Stimulated activated CD8-positive, alpha-beta memory T cell treated with anti-CD3 and anti-CD28 coated beads, Interleukin-12 subunit alpha, Interleukin-12 subunit beta, amount 100 ng/mL, for 24 hours (primary cell): ENCODE measurements around the gene ASTN2.

Experiments used
- DNase-seq: peaks from one replicate; pipeline ENCODE4 v3.0.0-alpha.2; 2020; ENCODE audit errors: extremely low read depth

Gene ASTN2

DNA sequence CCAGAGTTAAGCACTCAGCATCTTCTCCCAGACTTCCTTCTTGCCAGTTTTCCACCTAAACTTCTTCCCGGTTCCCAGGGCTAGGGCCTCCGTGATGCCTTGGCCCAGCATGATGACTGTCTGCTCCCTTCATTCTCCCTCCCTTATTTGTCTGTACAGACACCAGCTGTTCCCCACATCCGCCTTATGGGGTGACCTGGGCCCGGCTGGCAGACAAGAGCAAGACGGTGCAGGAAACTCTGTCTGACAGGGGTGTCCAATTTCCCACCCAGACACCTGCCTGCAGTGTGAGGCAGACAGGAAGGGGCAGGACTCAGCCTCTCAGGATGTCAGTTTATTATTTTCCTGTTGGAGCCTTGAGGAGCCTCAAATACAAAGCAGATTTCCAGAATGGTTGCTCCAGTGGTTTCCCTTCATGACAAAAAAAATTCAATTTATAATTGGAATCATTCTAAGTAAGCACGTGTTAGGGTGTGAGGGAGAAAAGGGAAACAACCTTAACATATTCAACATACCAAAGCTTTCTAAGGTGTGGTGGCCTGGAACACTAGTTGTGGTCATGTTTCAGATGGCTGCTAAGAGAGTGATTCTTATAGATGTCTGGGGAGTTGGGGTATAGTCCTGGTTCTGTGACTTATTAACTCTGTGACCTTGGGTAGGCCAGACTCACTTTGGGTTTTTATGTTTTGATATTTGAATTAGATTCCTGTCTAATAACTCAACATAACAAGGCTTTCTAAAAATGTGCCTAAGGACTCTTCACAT is 1026.7 kb downstream of the ASTN2 start:
- DNase-seq = no peak

DNA sequence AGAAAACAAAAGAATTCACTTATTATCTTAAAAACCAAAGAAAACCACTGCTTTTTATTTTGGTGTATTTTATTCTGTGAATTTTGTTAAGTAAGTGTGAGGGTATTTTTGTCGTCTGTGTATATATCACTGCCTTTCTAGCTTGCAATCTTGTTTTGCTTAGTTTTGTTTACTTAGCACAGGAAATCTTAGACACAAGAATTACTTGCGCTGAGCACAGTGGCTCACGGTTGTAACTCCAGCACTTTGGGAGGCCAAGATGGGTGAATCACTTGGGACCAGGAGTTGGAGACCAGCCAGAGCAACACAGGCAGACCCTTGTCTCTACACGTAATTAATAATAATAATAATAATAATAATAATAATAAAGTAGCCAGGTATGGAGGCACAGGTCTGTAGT is 1030.9 kb downstream of the ASTN2 start:
- no peak for DNase-seq

DNA sequence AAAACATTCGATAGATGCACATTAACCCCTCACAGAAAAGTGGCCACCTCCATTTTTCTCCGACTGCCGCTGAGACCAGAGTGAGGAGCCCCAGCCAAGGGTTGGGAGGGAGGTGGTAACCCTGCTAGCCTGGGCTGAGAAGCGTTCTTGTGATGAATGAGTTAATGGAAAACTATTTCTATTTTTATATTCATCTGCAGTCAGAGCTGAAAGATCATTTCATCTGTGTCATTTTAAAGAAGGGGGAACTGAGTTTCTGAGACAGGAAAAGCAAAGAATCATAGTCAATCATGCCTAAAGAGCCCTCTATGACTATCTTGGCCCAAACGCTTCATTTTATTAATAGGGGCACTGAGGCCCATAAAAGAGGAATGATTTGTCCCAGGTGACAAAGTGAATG is 1031.7 kb downstream of the ASTN2 start:
- no peak for DNase-seq

DNA sequence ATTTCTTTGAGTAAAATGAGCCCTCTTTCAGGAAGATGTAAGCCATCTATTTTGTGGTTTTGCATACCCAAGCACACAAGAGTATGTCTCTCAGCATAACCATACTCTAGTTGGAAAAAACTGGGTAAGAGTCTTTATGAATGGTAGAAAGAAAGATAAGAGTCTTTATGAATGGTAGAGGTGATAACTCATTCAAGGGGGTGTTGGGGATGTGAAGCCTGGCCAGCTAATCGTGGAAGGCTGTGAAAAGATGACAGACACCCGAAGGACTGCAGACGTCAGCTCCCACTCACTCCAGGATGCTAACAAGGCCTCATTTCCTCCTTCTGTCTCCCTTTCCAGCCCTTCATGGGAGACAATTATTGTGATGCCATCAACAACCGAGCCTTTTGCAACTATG is 1032.8 kb downstream of the ASTN2 start:
- no peak for DNase-seq

DNA sequence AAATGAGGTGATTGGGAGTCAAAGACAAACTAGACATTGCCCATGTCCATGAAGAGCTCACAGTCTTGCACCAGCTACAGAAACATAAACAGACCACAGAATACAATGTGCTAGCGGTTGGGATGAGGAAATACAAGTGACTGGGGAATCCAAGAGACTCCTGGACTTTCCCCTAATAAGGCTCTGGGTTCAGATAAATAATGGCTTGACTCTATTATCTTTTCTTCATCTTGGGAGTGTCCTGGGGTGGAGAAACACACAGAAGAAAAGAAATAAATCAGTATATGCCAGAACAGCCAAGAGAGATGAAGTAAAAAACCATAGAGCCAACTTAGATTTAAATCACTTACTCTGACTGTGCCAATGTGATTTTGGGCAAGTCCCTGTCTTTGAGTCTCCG is 1033.5 kb downstream of the ASTN2 start:
- no peak for DNase-seq

DNA sequence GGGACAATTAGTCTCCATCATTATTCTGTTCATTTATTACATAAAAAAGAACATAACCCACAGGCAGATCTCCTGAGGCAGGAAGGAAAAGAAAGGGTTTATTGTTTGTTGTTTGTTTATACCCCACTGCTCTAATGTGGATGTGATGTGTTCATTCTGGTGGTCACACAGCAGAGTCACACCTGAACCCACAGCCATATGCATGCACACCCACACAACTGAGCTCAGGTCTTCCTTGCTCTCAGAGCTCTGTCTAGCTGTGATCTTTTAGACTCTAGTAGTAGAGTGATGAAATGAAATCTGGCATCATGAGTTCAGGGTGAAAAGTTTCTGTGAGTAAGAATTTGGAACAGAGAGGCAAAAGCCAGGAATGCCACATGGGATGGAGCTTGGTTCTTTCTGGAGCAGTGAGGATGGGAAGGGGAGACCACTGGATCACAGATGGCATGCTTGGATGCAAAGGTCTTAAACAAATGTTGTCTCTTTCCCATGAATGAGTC is 1034.3 kb downstream of the ASTN2 start:
- no peak for DNase-seq

DNA sequence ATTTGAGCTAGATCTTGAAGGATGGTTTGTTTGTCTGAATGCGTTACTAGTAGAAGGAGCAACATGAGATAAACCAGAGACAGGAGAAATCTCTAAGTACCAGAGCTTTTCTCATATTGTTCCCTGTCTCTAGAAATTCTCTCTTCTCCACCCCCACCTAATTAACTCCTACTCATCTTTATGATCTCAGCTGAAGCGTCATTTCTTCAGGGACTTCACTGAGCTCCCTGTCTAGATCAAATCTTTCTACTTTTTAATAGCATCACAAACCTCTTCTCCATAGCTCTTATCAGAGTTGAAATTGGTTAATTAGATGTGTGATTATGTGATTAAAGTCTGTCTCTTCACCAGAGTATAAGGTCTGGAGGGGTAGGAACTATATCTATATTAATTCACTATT is 1035.0 kb downstream of the ASTN2 start:
- no peak for DNase-seq

DNA sequence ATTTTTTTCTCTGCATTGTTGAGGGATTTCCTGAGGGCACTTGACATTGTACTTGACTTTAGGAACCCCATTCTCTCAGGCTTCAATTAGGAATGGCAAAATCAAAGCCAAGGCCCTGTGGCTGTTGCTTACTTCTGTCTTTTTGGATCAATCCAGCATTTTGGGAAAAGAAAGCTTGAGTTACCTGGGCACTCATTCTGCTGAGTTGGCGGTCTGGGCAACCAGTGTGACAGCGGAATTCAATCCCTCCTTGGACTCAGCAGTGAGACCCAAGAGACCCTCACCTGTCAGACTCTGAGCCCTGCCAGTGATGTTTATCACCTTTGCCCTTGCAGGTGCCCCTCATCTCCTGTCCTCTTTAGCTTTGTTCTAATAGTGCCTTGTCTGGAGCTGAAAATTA is 1036.0 kb downstream of the ASTN2 start:
- DNase-seq = no peak

DNA sequence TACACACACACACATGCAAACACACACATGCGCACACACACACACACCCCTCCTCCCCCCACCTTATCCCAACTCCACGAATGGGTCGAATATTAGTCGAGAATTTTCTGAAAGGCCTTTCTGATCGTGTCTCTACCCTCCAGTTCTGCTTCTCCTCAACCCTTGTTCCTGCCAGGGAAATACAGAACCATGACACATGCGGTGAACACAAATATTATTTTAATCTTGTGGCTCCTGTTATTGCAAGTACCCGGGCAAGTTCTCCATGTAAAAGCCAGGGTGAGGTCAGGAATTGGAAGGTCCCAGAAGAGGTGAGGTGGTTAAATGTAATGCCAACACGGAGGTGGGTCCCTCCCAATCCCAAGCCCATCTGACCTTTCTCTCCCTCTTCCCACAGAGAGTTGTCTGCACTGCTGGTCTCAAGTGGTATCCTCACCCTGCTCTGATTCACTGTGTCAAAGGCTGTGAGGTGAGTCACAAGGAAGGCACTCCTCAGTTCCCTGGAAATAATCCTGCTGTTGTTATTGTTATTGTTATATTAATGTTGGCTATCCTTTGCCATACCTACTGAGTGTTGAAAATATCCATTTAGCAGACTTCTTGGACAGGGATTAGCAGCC is 1037.6 kb downstream of the ASTN2 start:
- no peak for DNase-seq
